Measurements from ENCODE around the gene PIP4K2C. TPM values are rescaled to one million over a fixed set of nuclear protein-coding genes. Genes with fewer than 3 reads are reported as not detected.

The PIP4K2C gene
- total RNA-seq, 1 donor from 2014 or later: 11.0 TPM

GRCh38 chr12:57619434-57620244 is 28.6 kb downstream of the PIP4K2C start:
- DNase-seq (ENCODE audit: low spot score in 2 of 2): peak in 1 of 2 donors; percentile 16

GRCh38 chr12:57620245-57620935 is 29.4 kb downstream of the PIP4K2C start:
- FAIRE-seq (no peak), DNase-seq (ENCODE audit: low spot score in 2 of 2) (peak in 1 of 2 donors; percentile 31)

More at GRCh38 chr12:57619434-57620244, 28.6 kb downstream of the PIP4K2C start:
- FAIRE-seq: no peak

GRCh38 chr12:57620936-57621496 is 30.0 kb downstream of the PIP4K2C start:
- DNase-seq (ENCODE audit: low spot score in 2 of 2) (peak in 1 of 2 donors; percentile 37), FAIRE-seq (no peak)

DNA sequence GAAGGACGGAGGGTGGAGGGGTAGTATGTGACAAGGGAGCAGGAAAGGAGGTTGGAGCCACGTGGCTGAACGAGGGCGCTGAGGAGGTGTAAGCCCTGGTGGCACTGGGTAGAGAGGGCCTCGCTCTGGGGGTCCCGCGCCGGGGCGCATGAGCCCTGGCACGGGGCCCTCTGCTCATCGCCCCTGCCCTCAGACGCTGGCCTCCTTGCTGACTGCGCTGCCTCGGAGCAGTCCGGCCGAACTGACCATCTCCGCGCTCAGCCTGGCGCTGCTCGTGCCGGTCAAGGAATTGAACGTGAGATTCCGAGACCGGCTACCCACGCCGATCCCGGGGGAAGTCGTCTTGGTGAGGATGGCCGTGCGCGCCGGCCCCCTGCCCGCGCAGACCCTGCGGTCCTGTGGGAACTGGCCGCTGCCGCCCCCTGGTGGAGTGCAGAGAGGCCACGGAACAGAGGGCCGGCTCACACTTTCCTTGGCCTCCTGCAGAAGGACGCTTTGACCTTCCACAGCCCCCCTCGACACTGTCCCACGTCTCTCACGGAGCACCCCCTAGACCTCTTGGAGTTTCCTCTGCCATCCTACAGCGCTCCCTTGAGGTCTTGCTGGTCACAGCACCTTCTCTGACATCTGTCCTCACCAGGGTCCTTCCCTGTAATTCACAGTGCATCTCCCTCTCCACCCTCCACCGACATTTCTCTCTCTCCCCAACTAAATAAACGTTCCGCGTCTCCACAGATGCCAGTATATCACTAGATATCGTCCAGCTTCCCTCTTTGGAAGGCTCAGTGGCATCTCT is 30.7 kb downstream of the PIP4K2C start:
- FAIRE-seq (no peak), DNase-seq (ENCODE audit: low spot score in 2 of 2) (peak; percentile 82 to 88)

DNA sequence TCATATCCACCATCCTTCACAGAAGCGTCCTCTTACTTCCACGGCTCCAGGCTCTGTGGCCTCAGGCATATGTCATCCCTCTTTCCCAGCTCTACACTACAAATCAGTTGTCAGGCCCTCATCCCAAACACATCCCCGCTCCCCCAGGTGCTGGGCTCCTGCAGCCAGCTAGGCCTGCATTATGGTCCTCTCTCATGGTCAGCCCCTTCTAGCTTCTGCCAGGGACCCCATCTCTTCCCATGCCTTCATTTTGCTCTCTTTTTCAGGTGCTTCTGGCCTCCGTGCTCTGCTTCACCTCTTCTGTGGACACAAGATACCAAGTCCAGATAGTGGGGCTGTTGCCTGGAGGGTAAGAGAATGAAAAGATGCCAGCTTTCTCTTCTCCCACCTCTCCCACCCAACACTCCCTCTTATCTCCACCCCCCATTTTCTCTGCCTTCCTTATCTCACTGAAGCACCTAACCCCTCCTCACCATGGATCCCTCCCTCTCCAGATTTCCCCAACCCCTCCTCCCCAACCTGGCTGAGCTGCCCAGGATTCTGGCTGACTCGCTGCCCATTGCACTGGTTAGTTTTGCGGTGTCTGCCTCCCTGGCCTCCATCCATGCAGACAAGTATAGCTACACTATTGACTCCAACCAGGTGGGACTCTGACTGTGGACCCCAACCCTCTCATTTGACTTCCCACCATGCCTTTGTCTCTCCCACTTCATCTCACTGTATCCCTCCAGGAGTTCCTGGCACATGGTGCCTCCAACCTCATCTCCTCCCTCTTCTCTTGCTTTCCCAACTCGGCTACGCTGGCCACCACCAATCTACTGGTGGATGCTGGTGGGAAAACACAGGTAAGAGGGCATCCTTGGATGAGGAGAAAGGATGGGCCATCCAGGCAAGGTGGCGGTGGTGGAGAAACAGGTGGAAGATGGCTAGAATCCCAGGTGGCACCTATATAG is 31.6 kb downstream of the PIP4K2C start:
- FAIRE-seq: no peak

DNA sequence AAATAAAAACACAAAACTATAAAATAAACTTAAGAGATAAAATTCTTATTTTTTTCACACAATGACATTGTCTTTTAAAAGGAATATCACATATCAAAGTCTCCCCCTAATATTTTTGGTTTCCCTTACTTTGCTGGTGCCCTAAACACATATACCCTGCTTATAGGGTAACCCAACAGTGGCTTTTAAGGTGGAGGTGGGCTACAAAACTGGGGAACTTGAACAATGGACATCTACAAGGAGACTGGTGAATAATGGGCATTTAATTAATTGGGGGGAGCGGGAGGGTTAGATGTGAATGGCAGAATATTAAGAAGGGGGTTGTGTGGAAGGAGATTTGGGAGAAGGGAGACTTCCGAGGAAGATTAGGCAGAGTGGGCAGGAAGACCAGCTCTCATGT is 32.4 kb downstream of the PIP4K2C start:
- FAIRE-seq (no peak), DNase-seq (ENCODE audit: low spot score in 2 of 2) (no peak)

More for the DNA sequence above, 31.6 kb downstream of the PIP4K2C start:
- no peak for DNase-seq (ENCODE audit: low spot score in 2 of 2)

DNA sequence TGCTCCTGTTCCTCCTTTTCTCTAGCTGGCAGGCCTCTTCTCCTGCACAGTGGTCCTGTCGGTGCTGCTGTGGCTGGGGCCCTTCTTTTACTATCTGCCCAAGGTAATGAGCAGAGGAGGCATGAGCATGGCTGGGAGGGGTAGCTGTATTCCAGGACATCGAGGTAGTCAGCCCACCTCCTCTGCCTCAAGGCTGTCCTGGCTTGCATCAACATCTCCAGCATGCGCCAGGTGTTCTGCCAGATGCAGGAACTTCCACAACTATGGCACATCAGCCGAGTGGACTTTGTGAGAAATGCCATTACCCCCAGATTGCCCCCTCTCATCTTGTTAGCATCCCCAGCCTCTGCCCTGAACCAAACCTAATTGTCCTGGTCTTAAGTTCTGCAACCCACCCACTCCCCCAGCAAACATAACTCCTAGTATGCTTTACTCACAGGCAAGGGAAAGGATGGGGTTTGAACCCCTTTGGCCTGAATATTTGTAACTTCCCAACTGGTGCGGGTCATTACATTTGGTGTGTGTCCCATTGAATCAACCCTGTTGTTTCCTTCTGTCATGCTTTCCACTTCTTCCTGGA is 32.9 kb downstream of the PIP4K2C start:
- FAIRE-seq: no peak

DNA sequence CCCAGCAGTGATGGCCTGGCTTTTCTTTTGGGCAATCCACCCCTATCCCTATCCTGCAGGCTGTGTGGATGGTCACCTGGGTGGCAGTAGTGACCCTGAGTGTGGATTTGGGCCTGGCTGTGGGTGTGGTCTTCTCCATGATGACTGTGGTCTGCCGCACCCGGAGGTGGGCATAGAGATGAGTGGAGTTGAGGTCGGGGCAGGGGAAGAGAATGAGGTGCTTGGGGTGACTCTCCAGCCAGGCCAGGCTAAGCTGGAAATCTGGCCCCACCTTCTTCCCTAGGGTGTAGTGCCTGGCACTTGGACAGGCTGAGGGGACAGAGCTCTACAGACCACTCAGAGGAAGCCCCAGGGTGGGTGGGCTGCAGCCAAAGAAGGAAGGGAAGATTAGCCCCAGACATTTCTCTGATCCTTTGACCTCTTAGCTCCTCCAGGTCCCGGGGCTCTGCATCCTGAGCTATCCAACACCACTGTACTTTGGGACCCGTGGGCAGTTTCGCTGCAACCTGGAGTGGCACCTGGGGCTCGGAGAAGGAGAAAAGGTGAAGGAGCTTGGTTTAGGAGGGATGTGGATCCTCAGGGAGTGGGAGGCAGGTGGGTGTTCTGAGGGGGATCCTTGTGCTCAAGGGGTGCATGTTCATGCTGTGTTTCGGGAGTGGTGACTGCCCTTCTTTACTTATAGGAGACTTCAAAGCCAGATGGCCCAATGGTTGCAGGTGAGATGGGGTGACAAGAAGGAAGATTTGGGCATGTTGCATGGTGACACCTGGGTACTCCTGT is 33.6 kb downstream of the PIP4K2C start:
- FAIRE-seq: no peak
- no peak for DNase-seq (ENCODE audit: low spot score in 2 of 2)

More for the DNA sequence above, 32.9 kb downstream of the PIP4K2C start:
- DNase-seq (ENCODE audit: low spot score in 2 of 2): no peak

DNA sequence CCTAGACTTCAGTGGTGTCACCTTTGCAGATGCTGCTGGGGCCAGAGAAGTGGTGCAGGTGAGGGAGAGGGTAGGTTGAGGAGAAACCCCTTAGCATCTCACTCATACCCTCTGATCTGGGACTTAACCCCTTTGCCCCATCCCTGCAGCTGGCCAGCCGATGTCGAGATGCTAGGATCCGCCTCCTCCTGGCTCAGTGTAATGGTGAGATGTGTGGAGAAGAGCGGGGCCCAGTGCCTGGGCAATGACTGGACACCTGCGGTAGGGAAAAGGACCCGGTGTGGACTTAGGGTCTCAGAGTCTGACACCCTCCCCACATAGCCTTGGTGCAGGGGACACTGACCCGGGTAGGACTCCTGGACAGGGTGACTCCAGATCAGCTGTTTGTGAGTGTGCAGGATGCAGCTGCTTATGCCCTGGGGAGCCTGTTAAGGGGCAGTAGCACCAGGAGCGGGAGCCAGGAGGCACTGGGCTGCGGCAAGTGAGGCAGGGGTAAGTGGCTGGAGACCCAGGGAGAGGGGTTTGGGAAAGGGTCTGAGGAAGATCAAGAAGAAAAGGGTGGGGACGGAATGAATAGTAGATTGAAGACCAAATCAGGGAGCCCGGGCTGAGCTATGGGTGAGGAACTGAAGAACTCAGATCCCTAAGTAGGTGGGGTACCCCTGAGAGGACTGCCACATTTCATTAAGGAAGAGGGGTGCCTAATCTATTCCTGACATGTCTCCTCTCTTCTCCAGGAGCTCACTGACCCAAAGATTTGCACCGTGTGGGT is 34.5 kb downstream of the PIP4K2C start:
- FAIRE-seq (no peak), DNase-seq (ENCODE audit: low spot score in 2 of 2) (no peak)

DNA sequence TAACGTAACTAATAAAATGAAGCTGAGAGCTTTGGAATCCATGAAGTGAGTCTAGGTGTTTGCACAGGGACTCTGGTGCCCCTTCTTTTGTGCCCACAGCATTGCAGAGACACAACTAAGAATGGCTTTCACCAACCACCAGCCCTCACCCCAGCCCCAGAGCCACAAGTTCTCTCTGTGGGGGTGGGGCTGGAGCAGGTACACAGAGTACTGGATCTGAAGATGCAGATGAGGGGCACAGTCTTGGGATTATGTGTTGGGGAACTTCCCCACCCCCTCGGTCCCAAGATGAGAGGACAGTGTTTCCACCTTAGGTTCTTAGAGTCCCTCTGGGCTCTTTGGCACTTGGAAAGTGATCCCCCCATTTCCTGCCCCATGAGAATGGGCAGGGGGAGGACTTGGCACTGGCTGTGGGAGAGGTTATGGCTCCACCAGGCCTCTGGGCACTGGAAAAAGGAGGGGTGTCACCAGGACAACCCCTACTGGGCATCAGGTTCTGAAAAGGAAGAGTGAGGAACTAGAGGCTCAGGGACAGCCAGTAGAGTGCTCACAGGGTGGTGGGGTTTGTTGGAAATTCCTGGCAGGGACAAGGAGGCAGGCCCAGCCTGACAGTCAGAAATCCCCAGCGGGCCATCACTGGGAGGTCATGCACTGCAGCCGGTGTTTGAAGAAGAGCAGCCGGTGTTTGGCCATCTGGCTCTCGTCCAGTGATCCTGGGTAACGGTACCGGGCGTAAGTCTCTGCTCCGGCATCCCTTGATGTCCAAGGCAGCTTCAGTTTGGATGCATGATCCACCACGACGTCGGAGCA is 35.3 kb downstream of the PIP4K2C start:
- FAIRE-seq: no peak
- DNase-seq (ENCODE audit: low spot score in 2 of 2): no peak

DNA sequence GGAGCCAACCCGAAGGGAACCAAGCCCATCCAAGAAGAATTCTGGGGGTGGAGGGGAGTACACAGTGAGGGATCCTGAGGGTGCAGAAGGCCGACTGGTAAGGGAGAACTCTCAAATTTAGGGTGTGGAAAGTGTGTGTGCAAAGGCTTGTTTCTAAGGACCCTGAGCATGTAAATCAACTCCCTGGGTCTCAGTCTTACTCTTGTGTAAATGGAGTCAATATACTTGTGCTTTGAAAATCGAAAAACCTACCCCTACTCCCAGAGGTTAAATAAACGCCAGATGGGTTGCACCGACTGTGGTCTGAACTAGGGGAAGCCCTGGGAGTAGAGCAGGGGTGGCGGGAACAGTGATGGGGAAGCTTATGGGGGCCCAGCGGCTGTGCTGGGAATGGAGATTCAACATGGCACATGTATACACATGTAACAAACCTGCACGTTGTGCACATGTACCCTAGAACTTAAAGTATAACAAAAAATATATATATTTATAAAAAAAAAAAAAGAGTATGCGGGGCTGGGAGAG is 36.0 kb downstream of the PIP4K2C start:
- no peak for DNase-seq (ENCODE audit: low spot score in 2 of 2)
- FAIRE-seq: no peak

DNA sequence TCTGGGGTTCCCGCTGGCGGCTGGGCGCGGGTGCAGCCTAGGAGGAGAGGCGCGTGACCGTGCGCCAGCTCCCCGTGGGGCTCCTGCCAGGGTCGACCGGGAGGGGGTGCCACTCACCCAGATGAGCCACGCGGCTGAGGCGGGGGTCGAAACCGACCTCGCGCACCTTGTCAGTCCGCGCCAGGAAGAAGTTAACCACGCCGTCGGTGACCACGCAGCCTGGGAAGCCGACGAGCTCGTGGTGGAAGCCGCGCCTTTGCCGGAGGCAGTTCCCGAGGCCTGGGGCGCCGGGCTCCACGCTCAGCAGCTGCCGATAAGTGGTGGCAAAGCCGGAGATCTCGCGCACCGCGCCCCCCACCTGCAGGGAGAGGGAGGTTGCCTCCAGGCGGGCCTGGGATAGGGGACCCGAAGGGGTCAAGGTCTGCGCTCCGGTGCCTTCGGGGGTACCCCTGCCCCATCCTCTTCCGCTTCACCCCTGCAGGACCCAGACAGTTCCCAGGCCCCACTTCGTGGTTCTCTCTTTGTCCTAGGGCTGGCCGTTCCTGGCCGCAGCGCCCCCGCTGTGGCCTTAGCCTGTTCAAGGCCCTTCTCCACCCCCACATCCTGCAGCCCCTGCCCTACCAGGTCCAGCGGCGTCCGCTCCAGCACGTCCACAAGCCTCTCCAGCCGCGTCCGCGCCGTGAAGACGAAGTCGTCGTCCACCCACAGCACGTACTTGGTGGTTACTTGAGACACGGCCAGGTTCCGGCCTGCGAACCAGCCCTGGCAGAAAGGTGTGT is 36.7 kb downstream of the PIP4K2C start:
- no peak for FAIRE-seq
- DNase-seq (ENCODE audit: low spot score in 2 of 2): no peak

GRCh38 chr12:57628280-57629191 is 37.5 kb downstream of the PIP4K2C start:
- no peak for FAIRE-seq
- no peak for DNase-seq (ENCODE audit: low spot score in 2 of 2)

- DNase-seq (ENCODE audit: low spot score in 2 of 2) (peak; percentile 59 to 78), FAIRE-seq (no peak)
These were observed 39.0 kb downstream of the PIP4K2C start for GRCh38 chr12:57629897-57630471.

All from frontal cortex (tissue), 4 donors.